ENCODE data around the gene GNG2. TPM values are rescaled to one million over a fixed set of nuclear protein-coding genes. Genes with fewer than 3 reads are reported as not detected.

Gene GNG2
- total and polyA plus RNA-seq, 2 of the 8 experiments (the other 6 are each of a cell fraction or from before 2014, with no cell fraction given) = 8.2 to 17.9 TPM

GRCh38 chr14:51869411-51870100, 9.1 kb downstream of the GNG2 start (continued):
- TF ChIP-seq JUND (IDR thresholded peaks at IDR 0.05; ENCODE audit: low read length) = no peak
- no peak for TF ChIP-seq RAD21 (IDR thresholded peaks at IDR 0.05 in 1 of 2, conservative IDR thresholded peaks at IDR 0.05 in 1 of 2; ENCODE audit: low read depth in 2 of 2, low read length in 2 of 2)
- no peak for TF ChIP-seq USF2 (IDR thresholded peaks at IDR 0.05; ENCODE audit: low read length)
- no peak for TF ChIP-seq RFX5 (IDR thresholded peaks at IDR 0.05; ENCODE audit: borderline replicate concordance, low read depth, low read length)
- no peak for TF ChIP-seq ATF2 (IDR thresholded peaks at IDR 0.05; ENCODE audit: low read length)
- no peak for TF ChIP-seq ATF3 (IDR thresholded peaks at IDR 0.05; ENCODE audit: insufficient read depth, low read depth, low read length)
